AG08396 (cell line): Measurements from ENCODE around the gene CTNND2.

ENCODE experiments used
- DNase-seq: peaks from one replicate; pipeline ENCODE4 v3.0.0; 2012; ENCODE audit warnings: low spot score, mixed read lengths

The CTNND2 gene

GRCh38 chr5:10985091-10985720, 919.0 kb downstream of the CTNND2 start:
- DNase-seq: no peak

GRCh38 chr5:10984021-10984715, 920.1 kb downstream of the CTNND2 start:
- no peak for DNase-seq

GRCh38 chr5:10982626-10983025, 921.6 kb downstream of the CTNND2 start:
- no peak for DNase-seq

GRCh38 chr5:10981932-10982331, 922.3 kb downstream of the CTNND2 start:
- no peak for DNase-seq

GRCh38 chr5:10977011-10977410, 927.2 kb downstream of the CTNND2 start:
- DNase-seq: no peak

GRCh38 chr5:10975945-10976344, 928.3 kb downstream of the CTNND2 start:
- no peak for DNase-seq

- DNase-seq: no peak
These were observed 929.4 kb downstream of the CTNND2 start for GRCh38 chr5:10974850-10975249.

- DNase-seq: no peak
These were observed 930.9 kb downstream of the CTNND2 start for GRCh38 chr5:10973316-10973715.

- DNase-seq: no peak
These were observed 934.5 kb downstream of the CTNND2 start for GRCh38 chr5:10969684-10970180.

- no peak for DNase-seq
These were observed 939.4 kb downstream of the CTNND2 start for GRCh38 chr5:10964806-10965205.

GRCh38 chr5:10958728-10959127, 945.5 kb downstream of the CTNND2 start:
- no peak for DNase-seq

GRCh38 chr5:10949856-10950630, 954.2 kb downstream of the CTNND2 start:
- DNase-seq: no peak

GRCh38 chr5:10946050-10946449, 958.2 kb downstream of the CTNND2 start:
- DNase-seq: no peak

- no peak for DNase-seq
These were observed 962.3 kb downstream of the CTNND2 start for GRCh38 chr5:10941900-10942299.

GRCh38 chr5:10936081-10936855, 968.0 kb downstream of the CTNND2 start:
- no peak for DNase-seq

GRCh38 chr5:10935536-10935935, 968.7 kb downstream of the CTNND2 start:
- DNase-seq: no peak

- no peak for DNase-seq
These were observed 969.4 kb downstream of the CTNND2 start for GRCh38 chr5:10934783-10935355.

GRCh38 chr5:10933121-10933520, 971.1 kb downstream of the CTNND2 start:
- no peak for DNase-seq

- no peak for DNase-seq
These were observed 971.8 kb downstream of the CTNND2 start for GRCh38 chr5:10932426-10932825.

GRCh38 chr5:10927608-10928007, 976.6 kb downstream of the CTNND2 start:
- DNase-seq: no peak

- no peak for DNase-seq
These were observed 980.9 kb downstream of the CTNND2 start for GRCh38 chr5:10923310-10923709.
